HG02981 (cell line): Measurements from ENCODE around the gene LAMTOR5.

Experiments
- ATAC-seq: cut with Tn5 transposase; IDR thresholded peaks from one replicate; pipeline ENCODE4 v1.9.1; 2021; ENCODE audit warnings: mild to moderate bottlenecking, moderate library complexity; ENCODE audit not compliant: unreplicated experiment

The LAMTOR5 gene

GRCh38 chr1:110390692-110391245, 16.7 kb downstream of the LAMTOR5 start, which contains the start of gene SLC16A4:
Gene SLC16A4, minus strand, starts transcription at chr1:110391026. Its CDS starts 1,703 bp downstream, at chr1:110389323.
- no peak for ATAC-seq

DNA sequence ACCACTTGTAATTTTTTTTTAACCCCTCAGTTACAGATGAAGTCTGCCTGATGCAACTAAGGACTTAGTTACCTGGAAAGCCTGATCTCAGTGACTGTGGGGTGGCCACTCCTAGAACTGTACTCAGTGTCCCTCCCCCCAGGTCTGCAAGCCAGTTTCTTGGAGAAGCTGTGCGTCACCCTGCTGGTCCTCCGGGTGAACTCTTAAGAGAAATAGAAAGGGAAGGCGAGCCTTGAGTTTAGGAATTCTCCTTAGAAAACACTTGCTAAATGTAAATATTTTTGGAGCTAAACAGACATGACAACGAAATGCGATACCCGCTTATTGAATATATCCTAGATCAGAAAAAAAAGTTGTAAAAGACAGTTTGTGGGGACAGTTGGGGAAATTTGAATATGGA, 17.4 kb downstream of the LAMTOR5 start:
- no peak for ATAC-seq

DNA sequence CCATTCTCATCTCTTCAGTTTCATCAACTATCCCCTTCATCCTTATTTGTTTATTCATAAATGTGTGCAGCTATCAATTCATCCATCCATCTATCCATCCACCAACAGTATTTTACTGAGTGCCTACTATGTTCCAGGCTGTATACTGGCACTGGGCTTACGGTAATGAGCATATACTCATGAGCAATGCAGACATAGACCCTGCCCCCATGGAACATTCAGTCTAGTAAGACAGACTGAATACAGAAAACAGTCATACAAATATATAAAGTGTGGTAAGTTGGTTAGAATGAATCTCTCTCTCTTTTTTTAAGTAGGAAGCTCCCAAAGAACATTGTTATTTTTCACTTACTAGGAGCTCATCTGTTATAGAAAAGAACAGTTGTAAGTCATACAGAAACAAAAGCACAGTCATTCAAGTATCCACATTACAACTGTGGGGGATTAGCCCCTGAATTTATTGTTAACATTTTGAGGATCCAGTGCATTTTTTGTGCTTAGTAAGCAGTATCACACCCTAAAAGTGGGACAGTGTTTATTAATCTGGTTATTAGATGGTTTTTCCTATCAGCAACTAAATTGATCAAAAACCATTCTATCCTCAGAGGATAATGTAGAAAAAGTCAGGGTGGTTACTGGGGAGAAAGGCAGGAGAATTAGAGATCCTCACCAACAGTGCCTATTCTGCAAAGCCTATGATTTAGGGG, 20.3 kb downstream of the LAMTOR5 start:
- ATAC-seq: no peak

DNA sequence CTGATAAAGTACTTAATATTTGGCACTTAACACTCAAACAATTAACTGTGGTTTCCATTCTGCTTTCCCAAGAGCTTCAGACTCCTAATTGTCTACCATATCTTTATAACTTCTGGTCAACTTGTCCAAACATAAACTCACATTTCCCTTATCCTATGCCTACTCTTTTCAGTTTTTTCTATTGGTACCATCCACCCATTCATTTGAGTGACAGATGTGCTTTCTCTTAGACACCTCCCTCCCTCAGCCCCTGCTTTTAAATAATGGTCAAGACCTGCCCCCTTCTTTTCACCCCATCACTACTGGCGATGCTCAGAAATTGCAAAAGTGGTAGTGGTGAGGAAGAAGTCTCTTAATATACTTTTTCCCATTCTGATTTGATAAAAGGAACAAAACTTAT, 22.1 kb downstream of the LAMTOR5 start:
- no peak for ATAC-seq

- peak; percentile 66 for ATAC-seq
Measured at GRCh38 chr1:110384581-110385321, 22.7 kb downstream of the LAMTOR5 start.

DNA sequence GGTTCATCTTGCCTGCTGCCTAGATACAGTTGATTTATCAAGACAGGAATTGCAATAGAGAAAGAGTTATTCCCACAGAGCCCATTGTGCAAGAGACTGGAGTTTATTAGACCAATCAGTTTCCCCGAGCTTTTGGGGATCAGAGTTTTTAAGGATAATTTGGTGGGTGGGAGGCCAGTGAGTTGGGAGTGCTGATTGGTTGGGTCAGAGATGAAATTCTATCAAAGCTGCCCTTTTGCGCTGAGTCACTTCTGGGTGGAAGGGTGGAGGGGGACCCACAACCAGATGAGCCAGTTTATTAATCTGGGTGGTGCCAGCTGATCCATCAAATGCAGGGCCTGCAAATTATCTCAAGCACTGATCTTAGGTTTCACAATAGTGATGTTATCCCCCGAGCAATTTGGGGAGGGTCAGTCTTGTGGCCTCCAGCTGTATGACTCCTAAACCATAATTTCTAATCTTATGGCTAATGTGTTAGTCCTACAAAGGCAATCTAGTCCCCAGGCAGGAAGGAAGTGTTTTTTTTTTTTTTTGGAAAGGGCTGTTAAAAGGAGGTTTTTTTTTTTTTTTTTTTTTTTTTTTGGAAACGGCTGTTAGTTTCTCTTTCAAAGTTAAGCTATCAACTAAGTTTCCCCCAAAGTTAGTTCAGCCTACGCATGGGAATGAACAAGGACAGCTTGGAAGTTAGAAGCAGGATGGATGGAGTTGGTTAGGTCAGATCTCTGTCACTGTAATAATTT, 24.1 kb downstream of the LAMTOR5 start:
- ATAC-seq: no peak

- ATAC-seq: no peak
Measured at GRCh38 chr1:110380672-110381283, 26.7 kb downstream of the LAMTOR5 start.

DNA sequence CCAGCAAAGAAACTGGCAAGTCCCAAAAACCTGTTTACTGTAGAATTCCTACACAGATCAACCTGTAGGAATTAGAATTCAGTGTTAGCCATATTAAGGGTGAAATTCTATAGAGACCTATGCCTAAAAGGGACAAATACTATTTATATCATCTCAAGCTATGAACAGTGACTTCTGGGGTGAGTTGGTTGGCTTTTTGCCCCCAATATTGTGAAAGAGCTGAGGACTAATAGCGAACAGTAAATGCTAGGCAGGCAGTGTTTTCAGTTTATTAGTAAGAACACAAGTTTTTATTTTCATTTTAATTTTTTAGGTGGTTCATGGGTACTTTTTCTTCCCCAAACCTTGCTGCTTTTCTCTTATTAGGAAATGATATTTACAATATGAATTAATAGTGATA, 32.0 kb downstream of the LAMTOR5 start:
- no peak for ATAC-seq

- ATAC-seq: no peak
Measured at GRCh38 chr1:110370827-110371226, 36.7 kb downstream of the LAMTOR5 start.

- no peak for ATAC-seq
Measured at GRCh38 chr1:110364221-110364620, 43.3 kb downstream of the LAMTOR5 start.

GRCh38 chr1:110361856-110362255, 45.6 kb downstream of the LAMTOR5 start:
- ATAC-seq: no peak

DNA sequence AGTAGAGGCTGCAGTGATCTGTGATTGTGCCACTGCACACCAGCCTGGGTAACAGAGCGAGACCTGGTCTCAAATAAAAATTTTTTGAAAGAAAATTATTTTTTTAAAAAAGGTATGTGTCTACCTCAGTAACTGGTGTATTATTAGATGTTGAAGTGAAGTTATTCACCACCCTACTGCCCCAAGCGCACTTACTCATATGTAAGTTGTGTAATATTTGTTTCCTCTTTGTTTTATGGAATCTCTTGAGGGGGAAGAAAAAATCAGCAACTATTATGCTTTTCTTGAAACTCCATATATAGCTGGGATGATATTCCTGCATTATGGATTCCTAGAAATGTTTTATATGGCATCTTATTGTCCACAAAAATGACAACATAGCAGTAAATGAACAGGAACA, 47.1 kb downstream of the LAMTOR5 start:
- no peak for ATAC-seq

DNA sequence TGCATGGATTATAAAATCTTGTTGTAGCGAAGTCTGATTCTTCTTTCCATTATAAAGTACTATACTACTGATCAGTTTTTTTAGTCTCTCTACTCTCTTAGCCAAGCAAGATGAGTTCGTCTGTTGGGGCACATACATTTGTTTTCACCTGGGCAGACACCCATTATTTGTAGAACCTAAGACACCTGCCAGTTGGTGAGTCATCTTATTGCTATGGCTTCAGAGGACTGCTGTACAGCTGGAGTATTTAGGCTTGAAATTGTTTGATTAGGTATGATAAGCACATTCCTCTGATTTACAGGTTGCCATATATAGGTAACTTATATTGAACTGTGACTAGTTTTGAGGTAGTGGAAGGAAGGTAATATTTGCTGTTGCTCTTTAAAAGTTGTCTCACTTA, 51.1 kb downstream of the LAMTOR5 start:
- no peak for ATAC-seq

DNA sequence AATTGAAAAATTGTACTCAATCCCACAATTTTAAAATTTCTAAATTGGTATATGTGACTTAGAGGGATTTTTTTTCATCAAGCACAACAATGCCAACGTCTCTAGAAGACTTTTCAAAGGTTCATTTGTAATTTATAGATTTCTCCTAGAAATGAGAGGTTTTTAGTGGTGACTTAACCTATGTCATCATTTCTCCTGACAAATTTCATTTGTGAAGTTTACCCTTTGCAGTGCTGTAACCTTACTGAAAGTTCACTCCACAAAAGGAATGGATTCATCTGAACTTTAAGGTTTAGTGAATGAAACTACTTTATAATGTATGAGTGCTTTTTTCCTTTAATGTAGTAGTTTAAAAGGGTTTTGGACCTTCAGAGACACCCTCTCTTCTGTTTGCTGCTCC, 52.2 kb downstream of the LAMTOR5 start:
- ATAC-seq: no peak
